Coronary artery (tissue), 2 donors: Measurements from ENCODE around the gene STAC.

Source experiments
- DNase-seq: peaks from one replicate; pipeline ENCODE4 v3.0.0-alpha.2; 2017; ENCODE audit warnings: low spot score
- H3K27ac ChIP-seq, 2 donors: fragments of 200-600 bp; sonication (generic); one replicate each; pipeline ENCODE4 v1.5.1; 2016 to 2019
- H3K4me3 ChIP-seq: fragments of 200-600 bp; sonication (generic); 2 replicates; pipeline ENCODE4 v1.5.1; 2016; ENCODE audit warnings: mild to moderate bottlenecking, moderate library complexity
- CTCF ChIP-seq: fragments of 200-600 bp; sonication (generic); IDR thresholded peaks from one replicate; pipeline ENCODE4 v1.5.1; 2019; ENCODE audit warnings: antibody characterized with exemption

Gene STAC

GRCh38 chr3:36486009-36486795, 105.9 kb downstream of the STAC start:
- no peak overlapping the region for H3K27ac ChIP-seq
- H3K4me3 ChIP-seq = no peak overlapping the region
- DNase-seq = no peak
- no peak for TF ChIP-seq CTCF

GRCh38 chr3:36487616-36488015, 107.3 kb downstream of the STAC start:
- DNase-seq = no peak
- TF ChIP-seq CTCF = no peak
- H3K27ac ChIP-seq = no peak overlapping the region
- H3K4me3 ChIP-seq = no peak overlapping the region

- H3K4me3 ChIP-seq = no peak overlapping the region
- no peak overlapping the region for H3K27ac ChIP-seq
- DNase-seq = no peak
- no peak for TF ChIP-seq CTCF
These were observed 107.9 kb downstream of the STAC start for GRCh38 chr3:36488077-36488789.

GRCh38 chr3:36489101-36489500, 108.8 kb downstream of the STAC start:
- no peak overlapping the region for H3K27ac ChIP-seq
- no peak overlapping the region for H3K4me3 ChIP-seq
- no peak for DNase-seq
- TF ChIP-seq CTCF = no peak

- Histone ChIP-seq H3K4me3 (no peak overlapping the region), H3K27ac (no peak overlapping the region)
- TF ChIP-seq CTCF = no peak
- no peak for DNase-seq
These were observed 109.5 kb downstream of the STAC start for GRCh38 chr3:36489679-36490425.

GRCh38 chr3:36493051-36493450, 112.7 kb downstream of the STAC start:
- no peak for TF ChIP-seq CTCF
- DNase-seq = no peak
- H3K27ac ChIP-seq = no peak overlapping the region
- no peak overlapping the region for H3K4me3 ChIP-seq
